WTC11 (cell line): Measurements from ENCODE around the gene MYH16. TPM values are rescaled to one million over a fixed set of nuclear protein-coding genes. Genes with fewer than 3 reads are reported as not detected.

ENCODE experiments used
- ATAC-seq: fragments of 200-7000 bp; cut with Tn5 transposase; 2 replicates; pipeline ENCODE4 v1.10.0; 2021; ENCODE audit warnings: mild to moderate bottlenecking, moderate library complexity
- CTCF ChIA-PET: fragments of 300-600 bp; sonication (Branson Sonifier 250); formaldehyde crosslinking; loops from one replicate; lab custom pipeline; 2021; ENCODE audit warnings: antibody characterized with exemption; lab: Charles Lee
- POLR2A ChIA-PET: fragments of 350-600 bp; sonication (Branson Sonifier 250); formaldehyde crosslinking; loops from one replicate; lab custom pipeline; 2021; ENCODE audit warnings: antibody characterized with exemption; lab: Charles Lee
- DNase-seq: peaks from one replicate; pipeline ENCODE4 v3.0.0; 2021; ENCODE audit warnings: low spot score
- H3K27ac Mint-ChIP-seq: 2 replicates; pipeline ENCODE4 v1.8.0; 2021; ENCODE audit warnings: mixed read lengths
- H3K27me3 Mint-ChIP-seq: 2 replicates; pipeline ENCODE4 v1.8.0; 2021; ENCODE audit warnings: low read depth, mild to moderate bottlenecking, moderate library complexity, mixed read lengths
- H3K36me3 Mint-ChIP-seq: 2 replicates; pipeline ENCODE4 v1.8.0; 2021; ENCODE audit warnings: mixed read lengths
- H3K4me1 Mint-ChIP-seq: 2 replicates; pipeline ENCODE4 v1.8.0; 2022; ENCODE audit warnings: mixed read lengths
- H3K4me3 Mint-ChIP-seq: 2 replicates; pipeline ENCODE4 v1.8.0; 2021; ENCODE audit warnings: mild to moderate bottlenecking, moderate library complexity, mixed read lengths
- H3K9me3 Mint-ChIP-seq: 2 replicates; pipeline ENCODE4 v1.8.0; 2021; ENCODE audit warnings: mixed read lengths
- ATF3 ChIP-seq: sonication (generic); formaldehyde crosslinking; conservative IDR thresholded peaks from 2 replicates; pipeline ENCODE4 v1.8.1; 2022; ENCODE audit warnings: mild to moderate bottlenecking, missing genetic modification reagents
- CBFB ChIP-seq: sonication (generic); formaldehyde crosslinking; IDR thresholded peaks from 2 replicates; pipeline ENCODE4 v1.8.1; 2022; ENCODE audit warnings: mild to moderate bottlenecking, low read depth, missing genetic modification reagents
- ELF4 ChIP-seq: sonication (generic); formaldehyde crosslinking; IDR thresholded peaks from 2 replicates; pipeline ENCODE4 v1.8.1; 2022; ENCODE audit warnings: low read depth, mild to moderate bottlenecking, moderate library complexity, missing genetic modification reagents
- EMX1 ChIP-seq: fragments of 250-450 bp; sonication (Bioruptor Pico); IDR thresholded peaks from 2 replicates; pipeline ENCODE4 v1.8.0; 2021; ENCODE audit warnings: mild to moderate bottlenecking
- ETV6 ChIP-seq: sonication (generic); formaldehyde crosslinking; IDR thresholded peaks from 2 replicates; pipeline ENCODE4 v1.8.1; 2022; ENCODE audit warnings: mild to moderate bottlenecking, missing genetic modification reagents
- KAT7 ChIP-seq: sonication (generic); formaldehyde crosslinking; IDR thresholded peaks from 2 replicates; pipeline ENCODE4 v1.8.1; 2023; ENCODE audit warnings: missing genetic modification reagents, mild to moderate bottlenecking, borderline replicate concordance
- MXD4 ChIP-seq: fragments of 250-450 bp; sonication (Bioruptor Pico); IDR thresholded peaks from 2 replicates; pipeline ENCODE4 v1.8.0; 2021; ENCODE audit warnings: mild to moderate bottlenecking, moderate library complexity, borderline replicate concordance
- MYBL2 ChIP-seq: sonication (generic); formaldehyde crosslinking; IDR thresholded peaks from 2 replicates; pipeline ENCODE4 v1.8.1; 2023; ENCODE audit warnings: mild to moderate bottlenecking, moderate library complexity, missing genetic modification reagents
- NR2C2 ChIP-seq: sonication (generic); formaldehyde crosslinking; IDR thresholded peaks from 2 replicates; pipeline ENCODE4 v1.8.0; 2022; ENCODE audit warnings: mild to moderate bottlenecking, missing genetic modification reagents
- SMAD3 ChIP-seq: sonication (generic); formaldehyde crosslinking; IDR thresholded peaks from 2 replicates; pipeline ENCODE4 v1.8.0; 2022; ENCODE audit warnings: missing genetic modification reagents, mild to moderate bottlenecking, borderline replicate concordance
- USF2 ChIP-seq: sonication (generic); formaldehyde crosslinking; IDR thresholded peaks from 2 replicates; pipeline ENCODE4 v1.8.1; 2023; ENCODE audit warnings: mild to moderate bottlenecking, missing genetic modification reagents, moderate library complexity
- ZNF263 ChIP-seq: sonication (generic); formaldehyde crosslinking; IDR thresholded peaks from 2 replicates; pipeline ENCODE4 v1.8.1; 2022; ENCODE audit warnings: low read depth, mild to moderate bottlenecking, moderate library complexity, missing genetic modification reagents
- ZNF317 ChIP-seq: sonication (generic); formaldehyde crosslinking; IDR thresholded peaks from 2 replicates; pipeline ENCODE4 v1.8.1; 2023; ENCODE audit warnings: low read depth, mild to moderate bottlenecking, moderate library complexity, missing genetic modification reagents, borderline replicate concordance
- ZNF416 ChIP-seq: fragments of 250-450 bp; sonication (Bioruptor Pico); IDR thresholded peaks from 2 replicates; pipeline ENCODE4 v1.9.0; 2021; ENCODE audit warnings: mild to moderate bottlenecking, inconsistent platforms
- ZNF423 ChIP-seq: fragments of 250-450 bp; sonication (Bioruptor Pico); IDR thresholded peaks from 2 replicates; pipeline ENCODE4 v2.1.2; 2022; ENCODE audit warnings: mild to moderate bottlenecking, moderate library complexity
- ZNF532 ChIP-seq: fragments of 250-450 bp; sonication (Bioruptor Pico); IDR thresholded peaks from 2 replicates; pipeline ENCODE4 v1.9.0; 2021; ENCODE audit warnings: mild to moderate bottlenecking, borderline replicate concordance
- ZNF671 ChIP-seq: fragments of 250-450 bp; sonication (Bioruptor Pico); IDR thresholded peaks from 2 replicates; pipeline ENCODE4 v1.8.0; 2021; ENCODE audit warnings: mild to moderate bottlenecking
- total RNA-seq: library from RNA; stranded (reverse); gene quantifications from 3 replicates; pipeline ENCODE4 v1.2.3, GENCODE V29; 2021
- TF ChIP-seq, protein P1 (sequence below): sonication (generic); formaldehyde crosslinking; IDR thresholded peaks from 2 replicates; pipeline ENCODE4 v1.8.0; 2022; ENCODE audit warnings: mild to moderate bottlenecking, missing genetic modification reagents
- TF ChIP-seq, protein P2 (sequence below): sonication (generic); formaldehyde crosslinking; IDR thresholded peaks from 2 replicates; pipeline ENCODE4 v1.8.1; 2022; ENCODE audit warnings: mild to moderate bottlenecking, missing genetic modification reagents, moderate library complexity, borderline replicate concordance
- TF ChIP-seq, protein P3 (sequence below): sonication (generic); formaldehyde crosslinking; conservative IDR thresholded peaks from 2 replicates; pipeline ENCODE4 v1.8.1; 2023; ENCODE audit warnings: mild to moderate bottlenecking, low read depth, missing genetic modification reagents, moderate library complexity

Gene MYH16
- total RNA-seq, 1 experiment from 2014 or later: not detected

DNA sequence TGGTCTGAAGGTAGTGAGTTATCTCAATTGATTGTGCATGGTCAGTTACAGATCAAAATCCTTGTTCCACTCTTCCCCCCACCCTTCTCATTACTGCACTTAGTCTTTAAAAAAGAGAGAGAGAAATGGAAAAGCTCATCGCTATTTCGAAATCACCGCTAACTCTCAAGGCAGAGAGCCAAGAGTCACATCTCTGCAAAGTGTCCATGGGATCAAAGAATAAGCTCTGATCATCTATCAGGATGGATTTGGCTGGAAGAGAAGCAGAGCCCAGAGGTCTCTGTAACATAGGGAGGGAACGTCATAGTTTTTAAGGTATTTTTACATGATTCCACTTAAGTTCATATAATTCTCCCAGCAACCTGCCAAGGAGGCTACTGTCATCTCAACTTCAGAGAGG lies 30.0 kb upstream of the MYH16 start (continued):
- TF ChIP-seq ZNF532 (CRISPR knock-in tag) (no peak), ZNF416 (CRISPR knock-in tag) (no peak), ZNF671 (no peak), ZNF423 (CRISPR knock-in tag) (no peak), MXD4 (CRISPR knock-in tag) (no peak)
- TF ChIP-seq, protein P1, sequence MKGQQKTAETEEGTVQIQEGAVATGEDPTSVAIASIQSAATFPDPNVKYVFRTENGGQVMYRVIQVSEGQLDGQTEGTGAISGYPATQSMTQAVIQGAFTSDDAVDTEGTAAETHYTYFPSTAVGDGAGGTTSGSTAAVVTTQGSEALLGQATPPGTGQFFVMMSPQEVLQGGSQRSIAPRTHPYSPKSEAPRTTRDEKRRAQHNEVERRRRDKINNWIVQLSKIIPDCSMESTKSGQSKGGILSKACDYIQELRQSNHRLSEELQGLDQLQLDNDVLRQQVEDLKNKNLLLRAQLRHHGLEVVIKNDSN (CRISPR knock-in tag): no peak

DNA sequence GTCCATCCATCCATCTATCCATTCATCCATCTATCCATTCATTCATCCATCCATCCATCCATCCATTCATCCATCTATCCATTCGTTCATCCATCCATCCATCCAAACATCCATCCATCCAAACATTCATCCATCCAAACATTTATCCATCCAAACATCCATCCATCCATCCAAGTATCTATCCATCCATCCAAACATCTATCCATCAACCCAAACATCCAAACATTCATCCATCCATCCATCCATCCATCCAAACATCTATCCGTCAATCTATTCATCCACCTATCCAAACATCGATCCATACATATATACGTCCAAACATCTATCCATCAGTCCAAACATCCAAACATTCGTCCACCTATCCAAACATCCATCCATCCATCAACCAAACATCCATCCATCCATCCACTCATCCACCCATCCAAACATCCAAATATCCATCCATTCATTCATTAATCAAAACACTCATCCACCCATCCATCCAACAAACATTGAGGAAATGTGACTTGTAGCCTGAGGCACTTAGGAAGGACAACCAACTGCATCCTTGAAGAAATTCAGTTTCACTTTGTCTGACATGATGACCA lies 28.8 kb upstream of the MYH16 start:
- Mint-ChIP-seq H3K27ac (no peak overlapping the region), H3K4me3 (no peak overlapping the region), H3K27me3 (peaks cover 3% of the 10 kb centered on the region; the same call in 1 of the 2 replicates), H3K4me1 (no peaks in the 10 kb centered on the region), H3K36me3 (no peaks in the 10 kb centered on the region), H3K9me3 (no peaks in the 10 kb centered on the region)
- ChIA-PET POLR2A (no interaction called here), CTCF (no interaction called here)
- TF ChIP-seq, protein P2, sequence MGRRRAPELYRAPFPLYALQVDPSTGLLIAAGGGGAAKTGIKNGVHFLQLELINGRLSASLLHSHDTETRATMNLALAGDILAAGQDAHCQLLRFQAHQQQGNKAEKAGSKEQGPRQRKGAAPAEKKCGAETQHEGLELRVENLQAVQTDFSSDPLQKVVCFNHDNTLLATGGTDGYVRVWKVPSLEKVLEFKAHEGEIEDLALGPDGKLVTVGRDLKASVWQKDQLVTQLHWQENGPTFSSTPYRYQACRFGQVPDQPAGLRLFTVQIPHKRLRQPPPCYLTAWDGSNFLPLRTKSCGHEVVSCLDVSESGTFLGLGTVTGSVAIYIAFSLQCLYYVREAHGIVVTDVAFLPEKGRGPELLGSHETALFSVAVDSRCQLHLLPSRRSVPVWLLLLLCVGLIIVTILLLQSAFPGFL (CRISPR knock-in tag): no peak
- no peak for TF ChIP-seq USF2 (CRISPR knock-in tag)
- no peak for TF ChIP-seq ATF3
- TF ChIP-seq MYBL2 (CRISPR knock-in tag): no peak
- TF ChIP-seq ZNF263 (CRISPR knock-in tag): no peak
- TF ChIP-seq ZNF317 (CRISPR knock-in tag): no peak
- no peak for ATAC-seq
- no peak for DNase-seq

- Mint-ChIP-seq H3K9me3 (no peaks in the 10 kb centered on the region), H3K27me3 (peaks cover 3% of the 10 kb centered on the region; the same call in 1 of the 2 replicates), H3K4me1 (no peaks in the 10 kb centered on the region), H3K4me3 (no peak overlapping the region), H3K27ac (no peak overlapping the region), H3K36me3 (no peaks in the 10 kb centered on the region)
- ATAC-seq (no peak), DNase-seq (no peak)
- CTCF ChIA-PET: no interaction called here
- POLR2A ChIA-PET: no interaction called here
- no peak for TF ChIP-seq MYBL2 (CRISPR knock-in tag)
- TF ChIP-seq CBFB (CRISPR knock-in tag): no peak
- no peak for TF ChIP-seq NR2C2 (CRISPR knock-in tag)
- no peak for TF ChIP-seq EMX1
- no peak for TF ChIP-seq ETV6 (CRISPR knock-in tag)
- TF ChIP-seq KAT7: no peak
- TF ChIP-seq, protein P3, sequence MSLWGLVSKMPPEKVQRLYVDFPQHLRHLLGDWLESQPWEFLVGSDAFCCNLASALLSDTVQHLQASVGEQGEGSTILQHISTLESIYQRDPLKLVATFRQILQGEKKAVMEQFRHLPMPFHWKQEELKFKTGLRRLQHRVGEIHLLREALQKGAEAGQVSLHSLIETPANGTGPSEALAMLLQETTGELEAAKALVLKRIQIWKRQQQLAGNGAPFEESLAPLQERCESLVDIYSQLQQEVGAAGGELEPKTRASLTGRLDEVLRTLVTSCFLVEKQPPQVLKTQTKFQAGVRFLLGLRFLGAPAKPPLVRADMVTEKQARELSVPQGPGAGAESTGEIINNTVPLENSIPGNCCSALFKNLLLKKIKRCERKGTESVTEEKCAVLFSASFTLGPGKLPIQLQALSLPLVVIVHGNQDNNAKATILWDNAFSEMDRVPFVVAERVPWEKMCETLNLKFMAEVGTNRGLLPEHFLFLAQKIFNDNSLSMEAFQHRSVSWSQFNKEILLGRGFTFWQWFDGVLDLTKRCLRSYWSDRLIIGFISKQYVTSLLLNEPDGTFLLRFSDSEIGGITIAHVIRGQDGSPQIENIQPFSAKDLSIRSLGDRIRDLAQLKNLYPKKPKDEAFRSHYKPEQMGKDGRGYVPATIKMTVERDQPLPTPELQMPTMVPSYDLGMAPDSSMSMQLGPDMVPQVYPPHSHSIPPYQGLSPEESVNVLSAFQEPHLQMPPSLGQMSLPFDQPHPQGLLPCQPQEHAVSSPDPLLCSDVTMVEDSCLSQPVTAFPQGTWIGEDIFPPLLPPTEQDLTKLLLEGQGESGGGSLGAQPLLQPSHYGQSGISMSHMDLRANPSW (CRISPR knock-in tag): no peak
- TF ChIP-seq ELF4 (CRISPR knock-in tag): no peak
- no peak for TF ChIP-seq ZNF416 (CRISPR knock-in tag)
- no peak for TF ChIP-seq SMAD3
Observed at GRCh38 chr7:99244939-99245338, 27.7 kb upstream of the MYH16 start.
